ACHN (cell line): Measurements from ENCODE around the gene TPSB2.
"Not testable (repeated sequence)": the region's sequence is repeated elsewhere in the genome, so short reads cannot be mapped to it uniquely, and the experiment has no call there.

Source experiments
- DNase-seq: peaks from one replicate; pipeline ENCODE4 v3.0.0-alpha.2; 2015
- in situ Hi-C: cut with HindIII; loops from 2 replicates; pipeline ENCODE4 v1.10.0; 2017; ENCODE audit warnings: low sequenced_read_pairs, low pct_ligation_motif_present, low pct_unique_long_range_greater_than_20kb

Gene TPSB2

GRCh38 chr16:1230084-1230470 lies at the start of gene TPSB2:
Gene TPSB2 (minus strand): TSS chr16:1230184. CDS start chr16:1229951, 233 bp downstream.
- DNase-seq, in situ Hi-C loops: not testable (repeated sequence)

- in situ Hi-C loops: loop anchor here (25.0 kb wide), 2 partner anchors 108 to 142 kb away; no protein-coding TSS in a partner anchor
- DNase-seq: no peak
Observed at GRCh38 chr16:1279081-1279944, 49.3 kb upstream of the TPSB2 start.

- in situ Hi-C loops: loop anchor here (25.0 kb wide), 2 partner anchors 109 to 141 kb away; no protein-coding TSS in a partner anchor
- DNase-seq: no peak
Observed at GRCh38 chr16:1278477-1278876, 48.5 kb upstream of the TPSB2 start.

DNA sequence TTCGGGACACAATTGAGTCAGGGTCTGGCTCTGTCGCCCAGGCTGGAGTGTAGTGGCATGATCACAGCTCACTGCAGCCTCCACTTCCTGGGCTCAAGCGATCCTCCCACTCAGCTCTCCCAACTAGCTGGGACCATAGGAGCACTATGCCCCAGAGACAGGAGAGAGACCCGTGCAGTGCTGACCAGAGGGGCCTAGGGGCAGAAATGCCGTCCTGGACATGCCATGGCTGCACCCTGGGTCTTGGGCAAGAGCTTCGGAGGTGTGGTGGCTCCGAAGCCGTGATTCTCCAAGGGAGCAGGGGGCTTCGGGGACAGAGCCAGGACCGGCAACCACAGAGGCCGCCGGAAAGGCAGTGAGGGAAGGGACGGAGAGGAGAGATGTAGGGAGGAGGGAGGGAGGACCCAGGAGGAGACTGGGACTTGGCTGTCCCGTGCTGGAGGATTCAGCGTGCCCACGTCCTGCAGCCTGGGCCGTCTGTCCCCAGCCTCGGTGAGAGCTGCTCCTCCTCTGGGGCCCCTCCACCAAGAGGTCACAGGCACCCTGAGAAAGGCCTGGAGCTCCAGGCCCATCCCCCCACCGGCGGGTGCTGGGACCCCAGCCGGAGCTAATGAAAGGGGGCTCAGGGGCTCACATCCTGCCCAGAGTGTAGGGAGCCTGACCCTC lies 47.8 kb upstream of the TPSB2 start:
- DNase-seq: no peak
- in situ Hi-C loops: loop anchor here (25.0 kb wide), 2 partner anchors 110 to 140 kb away; no protein-coding TSS in a partner anchor

DNA sequence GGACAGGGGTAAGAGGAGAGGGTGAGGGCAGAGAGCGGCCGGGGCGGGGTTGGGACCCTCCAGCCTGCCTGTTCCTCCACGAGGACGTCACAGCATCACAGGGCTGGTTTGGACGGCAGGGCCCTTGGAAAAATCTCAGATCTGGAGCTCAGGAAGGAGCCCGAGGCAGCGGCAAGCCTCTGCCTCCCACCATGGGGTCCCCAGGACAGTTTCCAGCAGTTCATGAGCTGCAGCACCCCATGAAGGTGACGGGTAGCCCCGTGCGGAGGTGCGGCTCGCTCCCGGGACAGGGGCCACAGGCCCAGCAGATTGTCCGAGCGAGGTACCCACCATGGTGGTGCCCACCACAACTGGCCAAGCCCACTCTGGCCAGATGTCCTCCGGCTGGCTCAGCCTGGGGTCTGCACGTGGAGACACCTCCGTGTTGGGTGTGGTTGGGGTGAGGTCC lies 47.2 kb upstream of the TPSB2 start:
- in situ Hi-C loops: loop anchor here (25.0 kb wide), 2 partner anchors 110 to 140 kb away; no protein-coding TSS in a partner anchor
- DNase-seq: no peak

DNA sequence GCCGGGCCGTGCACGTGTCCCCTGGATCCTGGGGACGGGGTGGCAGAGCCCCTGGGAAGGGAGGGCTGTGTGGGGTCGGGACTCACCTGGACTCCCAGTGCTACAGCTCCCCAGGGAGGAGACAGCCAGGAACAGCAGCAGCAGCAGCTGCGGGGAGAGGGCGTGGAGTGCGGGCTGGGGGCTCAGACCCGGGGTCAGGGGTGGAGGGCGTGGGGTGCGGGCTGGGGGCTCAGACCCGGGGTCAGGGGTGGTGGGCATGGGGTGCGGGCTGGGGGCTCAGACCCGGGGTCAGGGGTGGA lies 46.5 kb upstream of the TPSB2 start:
- DNase-seq: no peak
- in situ Hi-C loops: loop anchor here (25.0 kb wide), 2 partner anchors 111 to 139 kb away; no protein-coding TSS in a partner anchor

DNA sequence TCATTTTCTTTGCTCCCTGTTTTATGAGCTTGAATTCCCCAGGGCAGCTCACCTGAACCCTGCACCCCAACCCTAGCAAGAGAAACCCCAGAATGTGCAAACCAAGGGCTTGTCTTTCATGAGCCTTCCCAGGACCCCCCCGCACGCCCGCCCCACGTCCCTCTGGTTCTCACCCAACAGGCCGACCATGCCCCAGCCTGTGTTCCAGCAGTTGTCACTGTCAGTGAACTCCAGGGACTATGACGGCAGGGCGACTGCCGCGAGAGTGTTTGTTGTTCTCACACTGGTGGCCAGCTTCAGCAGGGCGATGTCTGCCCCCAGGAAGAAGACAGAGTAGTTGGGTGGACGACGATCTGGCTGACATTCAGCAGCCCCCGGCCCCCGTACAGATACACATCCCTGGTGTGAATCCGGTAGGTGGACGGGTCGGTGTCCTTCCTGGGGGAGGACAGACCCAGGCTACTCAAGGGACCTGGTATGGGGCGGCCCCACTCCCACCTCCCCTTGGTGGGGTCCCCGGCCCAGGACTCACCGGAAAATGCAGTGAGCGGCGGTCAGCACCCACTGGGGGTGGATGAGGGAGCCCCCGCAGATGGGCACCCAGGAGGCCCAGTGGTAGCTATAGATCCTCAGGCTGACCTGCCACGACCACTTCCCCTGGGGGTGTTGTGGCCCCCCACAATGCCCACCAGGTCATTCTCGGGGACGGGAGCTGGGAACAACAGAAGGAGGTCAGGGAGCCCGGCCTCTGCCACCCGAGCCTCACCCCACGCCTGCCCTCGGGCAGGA lies 46.0 kb upstream of the TPSB2 start:
- in situ Hi-C loops: loop anchor here (25.0 kb wide), 2 partner anchors 111 to 139 kb away; no protein-coding TSS in a partner anchor
- no peak for DNase-seq

- in situ Hi-C loops: loop anchor here (25.0 kb wide), 2 partner anchors 113 to 137 kb away; no protein-coding TSS in a partner anchor
- no peak for DNase-seq
Observed at GRCh38 chr16:1274767-1275166, 44.8 kb upstream of the TPSB2 start.

GRCh38 chr16:1273816-1274215 lies 43.8 kb upstream of the TPSB2 start:
- no peak for DNase-seq
- in situ Hi-C loops: no loop called here

- no peak for DNase-seq
- in situ Hi-C loops: no loop called here
Observed at GRCh38 chr16:1272453-1273198, 42.6 kb upstream of the TPSB2 start.

DNA sequence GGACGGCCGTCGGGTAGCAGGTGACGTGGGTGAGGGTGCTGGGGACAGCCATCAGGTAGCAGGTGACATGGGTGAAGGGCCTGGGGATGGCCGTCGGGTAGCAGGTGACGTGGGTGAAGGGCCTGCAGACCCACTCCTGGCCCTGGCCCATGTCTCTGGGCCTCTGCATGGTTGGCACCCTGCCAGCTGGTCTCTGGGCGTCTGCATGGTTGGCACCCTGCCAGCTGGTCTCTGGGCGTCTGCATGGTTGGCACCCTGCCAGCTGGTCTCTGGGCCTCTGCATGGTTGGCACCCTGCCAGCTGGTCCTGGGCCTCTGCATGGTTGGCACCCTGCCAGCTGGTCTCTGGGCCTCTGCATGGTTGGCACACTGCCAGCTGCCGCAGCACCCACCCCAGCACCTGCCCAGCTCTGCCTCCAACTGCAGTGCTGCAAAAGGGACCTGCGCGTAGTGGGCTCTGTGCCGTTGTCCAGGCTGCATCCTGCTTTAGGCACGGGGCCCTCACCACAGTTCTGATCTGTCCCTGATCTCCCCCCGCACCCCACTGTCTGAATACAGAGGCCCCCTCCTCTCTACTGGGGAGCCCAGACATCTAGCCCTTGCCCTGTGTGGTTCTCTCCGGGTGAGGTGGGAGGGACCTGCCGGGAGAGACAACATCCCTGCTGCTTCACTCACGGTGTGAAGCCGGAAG lies 41.9 kb upstream of the TPSB2 start:
- DNase-seq: peak; percentile 16

GRCh38 chr16:1271380-1271723 lies 41.4 kb upstream of the TPSB2 start:
- in situ Hi-C loops: no loop called here

More for the DNA sequence above, 41.9 kb upstream of the TPSB2 start:
- in situ Hi-C loops: not testable (repeated sequence)

DNA sequence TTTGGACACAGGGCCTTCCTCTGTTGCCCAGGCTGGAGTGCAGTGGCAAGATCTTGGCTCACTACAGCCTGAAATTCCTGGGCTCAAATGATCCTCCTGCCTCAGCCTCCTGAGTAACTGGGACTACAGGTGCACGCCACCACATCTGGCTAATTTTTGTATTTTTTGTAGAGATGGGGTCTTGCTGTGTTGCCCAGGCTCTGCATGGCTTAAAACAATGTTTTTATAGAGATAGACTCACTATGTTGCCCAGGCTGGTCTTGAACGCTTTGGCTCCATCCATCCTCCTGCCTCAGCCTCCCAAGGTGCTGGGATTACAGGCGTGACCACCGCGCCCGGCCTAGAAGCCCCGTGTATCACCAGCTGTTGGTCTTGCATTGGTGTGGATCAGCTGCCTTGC lies 39.4 kb upstream of the TPSB2 start:
- in situ Hi-C loops, DNase-seq: not testable (repeated sequence)

More at GRCh38 chr16:1271380-1271723, 41.4 kb upstream of the TPSB2 start:
- DNase-seq: no peak

DNA sequence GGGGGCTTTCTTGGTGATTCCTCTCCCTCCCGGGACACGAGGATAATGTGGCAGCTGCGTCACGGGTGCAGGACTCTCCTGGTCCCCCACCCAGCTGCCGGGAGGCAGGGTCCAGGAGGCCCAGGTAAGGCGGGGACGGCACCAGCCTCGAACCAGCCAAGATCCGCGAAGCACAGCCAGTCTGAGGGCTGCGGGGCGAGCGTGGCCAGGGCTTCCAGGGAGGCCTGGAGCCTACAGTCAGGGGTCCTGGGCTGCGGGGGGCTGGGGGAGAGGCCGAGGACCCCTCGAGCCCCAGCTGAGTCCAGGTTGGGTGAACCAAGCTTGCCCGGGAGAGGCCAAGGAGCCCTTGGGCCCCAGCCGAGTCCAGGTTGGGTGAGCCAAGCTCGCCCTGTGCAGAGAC lies 35.8 kb upstream of the TPSB2 start:
- in situ Hi-C loops: no loop called here
- DNase-seq: no peak

GRCh38 chr16:1265090-1265630 lies 35.2 kb upstream of the TPSB2 start:
- DNase-seq: no peak
- in situ Hi-C loops: no loop called here

GRCh38 chr16:1264345-1265089 lies 34.5 kb upstream of the TPSB2 start:
- no peak for DNase-seq
- in situ Hi-C loops: no loop called here
